ENCODE measurements around the gene MAPK8.

DNA sequence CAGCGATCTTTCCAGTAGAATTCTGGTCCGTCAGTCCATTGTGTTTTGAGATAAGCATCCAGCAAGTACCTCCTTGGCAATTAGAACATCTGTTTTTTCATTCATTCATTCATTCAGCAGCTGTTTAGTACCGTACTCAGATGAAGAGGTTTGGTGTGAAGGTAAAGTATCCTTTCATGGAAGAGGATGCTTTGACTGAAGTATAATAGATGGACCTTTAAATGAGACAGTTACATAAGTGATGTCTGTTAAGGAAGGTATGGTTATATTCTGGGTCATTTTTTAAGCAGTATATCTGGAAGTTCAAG is 1.2 kb downstream of the MAPK8 start:
- TF ChIP-seq, protein P1, sequence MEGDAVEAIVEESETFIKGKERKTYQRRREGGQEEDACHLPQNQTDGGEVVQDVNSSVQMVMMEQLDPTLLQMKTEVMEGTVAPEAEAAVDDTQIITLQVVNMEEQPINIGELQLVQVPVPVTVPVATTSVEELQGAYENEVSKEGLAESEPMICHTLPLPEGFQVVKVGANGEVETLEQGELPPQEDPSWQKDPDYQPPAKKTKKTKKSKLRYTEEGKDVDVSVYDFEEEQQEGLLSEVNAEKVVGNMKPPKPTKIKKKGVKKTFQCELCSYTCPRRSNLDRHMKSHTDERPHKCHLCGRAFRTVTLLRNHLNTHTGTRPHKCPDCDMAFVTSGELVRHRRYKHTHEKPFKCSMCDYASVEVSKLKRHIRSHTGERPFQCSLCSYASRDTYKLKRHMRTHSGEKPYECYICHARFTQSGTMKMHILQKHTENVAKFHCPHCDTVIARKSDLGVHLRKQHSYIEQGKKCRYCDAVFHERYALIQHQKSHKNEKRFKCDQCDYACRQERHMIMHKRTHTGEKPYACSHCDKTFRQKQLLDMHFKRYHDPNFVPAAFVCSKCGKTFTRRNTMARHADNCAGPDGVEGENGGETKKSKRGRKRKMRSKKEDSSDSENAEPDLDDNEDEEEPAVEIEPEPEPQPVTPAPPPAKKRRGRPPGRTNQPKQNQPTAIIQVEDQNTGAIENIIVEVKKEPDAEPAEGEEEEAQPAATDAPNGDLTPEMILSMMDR (IDR thresholded peaks at IDR 0.05): no peak
- TF ChIP-seq POLR2AphosphoS5 (IDR thresholded peaks at IDR 0.05): no peak

Data from suprapubic skin (tissue), 3 donors.